Lower lobe of right lung (tissue), 2 donors: ENCODE results near the gene SPEM2. TPM values are rescaled to one million over a fixed set of nuclear protein-coding genes. Genes with fewer than 3 reads are reported as not detected.

Experiments
- ATAC-seq, 2 donors: fragments of 200-7000 bp; cut with Tn5 transposase; one replicate each; pipeline ENCODE4 v1.9.1; 2020 to 2022; ENCODE audit warnings: mild to moderate bottlenecking in 2 of 2, moderate library complexity in 2 of 2
- DNase-seq: peaks from one replicate; pipeline ENCODE4 v3.0.0-alpha.2; 2020
- H3K27ac ChIP-seq: fragments of 200-600 bp; one replicate; pipeline ENCODE4 v1.8.0; 2022
- H3K27me3 ChIP-seq: fragments of 200-600 bp; one replicate; pipeline ENCODE4 v1.8.0; 2022; ENCODE audit warnings: low read depth
- H3K36me3 ChIP-seq: fragments of 200-600 bp; one replicate; pipeline ENCODE4 v1.8.0; 2022; ENCODE audit warnings: mild to moderate bottlenecking
- H3K4me1 ChIP-seq: fragments of 200-600 bp; one replicate; pipeline ENCODE4 v1.8.0; 2022
- H3K4me3 ChIP-seq: fragments of 200-600 bp; one replicate; pipeline ENCODE4 v1.8.0; 2022; ENCODE audit warnings: mild to moderate bottlenecking
- H3K9me3 ChIP-seq: fragments of 200-600 bp; one replicate; pipeline ENCODE4 v1.8.0; 2022
- CTCF ChIP-seq: fragments of 200-600 bp; IDR thresholded peaks from one replicate; pipeline ENCODE4 v1.8.0; 2022; ENCODE audit warnings: antibody characterized with exemption, mild to moderate bottlenecking
- intact Hi-C: fragments of 100-400 bp; cut with DNase I; formaldehyde crosslinking; loops from one replicate; pipeline ENCODE4 v1.11.0; 2022
- total RNA-seq: library from RNA; stranded (reverse); fragmentation: NEBNext Ultra II Directional; extraction: Animal tissue kit (Norgen Biotek cat#: 25700); gene quantifications from one replicate; pipeline ENCODE4 v1.2.1, GENCODE V29; 2021
- donor health status: DM: no; HTN: yes; CAD: no; lungs with severe emphysema.

Gene SPEM2
- total RNA-seq, 1 donor from 2014 or later: not detected

- H3K27ac ChIP-seq: no peak overlapping the region
- peaks cover 19% of the 10 kb centered on the region for H3K4me1 ChIP-seq
- intact Hi-C loops: no loop called here
- no peaks in the 10 kb centered on the region for H3K9me3 ChIP-seq
- H3K27me3 ChIP-seq: no peaks in the 10 kb centered on the region
- ATAC-seq (no peak), DNase-seq (no peak)
- no peak for TF ChIP-seq CTCF
- no peaks in the 10 kb centered on the region for H3K36me3 ChIP-seq
- H3K4me3 ChIP-seq: no peak overlapping the region
Observed at GRCh38 chr17:7432296-7432695, 6.9 kb downstream of the SPEM2 start.

- peaks cover 28% of the 10 kb centered on the region for H3K27me3 ChIP-seq
- TF ChIP-seq CTCF: no peak
- peaks cover 56% of the 10 kb centered on the region for H3K4me1 ChIP-seq
- intact Hi-C loops: no loop called here
- ATAC-seq (peak; percentile 31 to 46), DNase-seq (peak; percentile 81)
- no peaks in the 10 kb centered on the region for H3K9me3 ChIP-seq
- peak overlapping the region; percentile 76 for H3K4me3 ChIP-seq
- peak overlapping the region; percentile 81 for H3K27ac ChIP-seq
- no peaks in the 10 kb centered on the region for H3K36me3 ChIP-seq
Observed at GRCh38 chr17:7435676-7436555, 10.5 kb downstream of the SPEM2 start.

DNA sequence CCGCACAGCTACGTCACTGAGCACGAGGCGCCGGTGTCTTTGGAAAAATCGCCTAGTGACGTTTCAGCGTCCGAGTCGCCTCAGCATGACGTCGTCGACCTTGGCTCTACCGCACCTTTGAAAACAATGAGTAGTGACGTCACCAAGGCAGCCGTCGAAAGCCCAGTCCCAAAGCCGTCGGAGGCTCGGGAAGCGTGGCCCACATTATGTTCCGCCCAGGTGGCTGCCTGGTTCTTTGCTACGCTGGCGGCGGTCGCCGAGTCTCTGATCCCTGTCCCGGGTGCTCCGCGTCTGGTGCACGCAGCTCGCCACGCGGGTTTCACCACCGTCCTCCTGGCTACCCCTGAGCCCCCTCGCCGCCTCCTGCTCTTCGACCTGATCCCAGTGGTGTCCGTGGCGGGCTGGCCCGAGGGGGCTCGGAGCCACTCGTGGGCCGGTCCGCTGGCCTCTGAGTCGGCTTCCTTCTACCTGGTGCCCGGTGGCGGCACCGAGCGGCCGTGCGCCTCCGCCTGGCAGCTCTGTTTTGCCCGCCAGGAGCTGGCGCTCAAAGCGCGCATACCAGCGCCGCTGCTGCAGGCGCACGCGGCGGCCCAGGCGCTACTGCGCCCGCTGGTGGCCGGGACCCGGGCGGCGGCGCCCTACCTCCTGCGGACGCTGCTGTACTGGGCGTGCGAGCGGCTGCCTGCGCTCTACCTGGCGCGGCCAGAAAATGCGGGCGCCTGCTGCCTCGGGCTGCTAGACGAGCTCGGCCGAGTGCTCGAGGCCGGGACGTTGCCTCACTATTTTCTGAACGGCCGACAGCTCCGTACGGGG is 11.3 kb downstream of the SPEM2 start:
- no peaks in the 10 kb centered on the region for H3K9me3 ChIP-seq
- intact Hi-C loops: no loop called here
- peak overlapping the region; percentile 76 for H3K4me3 ChIP-seq
- DNase-seq: peak; percentile 90
- no peaks in the 10 kb centered on the region for H3K36me3 ChIP-seq
- peak overlapping the region; percentile 81 for H3K27ac ChIP-seq
- peaks cover 56% of the 10 kb centered on the region for H3K4me1 ChIP-seq
- peak; percentile 87 for TF ChIP-seq CTCF
- ATAC-seq: peak; percentile 87 to 90
- peaks cover 34% of the 10 kb centered on the region for H3K27me3 ChIP-seq

- Histone ChIP-seq H3K27ac (no peak overlapping the region), H3K9me3 (no peaks in the 10 kb centered on the region), H3K4me3 (peak overlapping the region; percentile 76), H3K27me3 (peaks cover 34% of the 10 kb centered on the region), H3K36me3 (no peaks in the 10 kb centered on the region), H3K4me1 (peaks cover 56% of the 10 kb centered on the region)
- DNase-seq (no peak), ATAC-seq (no peak)
- intact Hi-C loops: no loop called here
- TF ChIP-seq CTCF: no peak
Observed at GRCh38 chr17:7437369-7437863, 12.0 kb downstream of the SPEM2 start.

DNA sequence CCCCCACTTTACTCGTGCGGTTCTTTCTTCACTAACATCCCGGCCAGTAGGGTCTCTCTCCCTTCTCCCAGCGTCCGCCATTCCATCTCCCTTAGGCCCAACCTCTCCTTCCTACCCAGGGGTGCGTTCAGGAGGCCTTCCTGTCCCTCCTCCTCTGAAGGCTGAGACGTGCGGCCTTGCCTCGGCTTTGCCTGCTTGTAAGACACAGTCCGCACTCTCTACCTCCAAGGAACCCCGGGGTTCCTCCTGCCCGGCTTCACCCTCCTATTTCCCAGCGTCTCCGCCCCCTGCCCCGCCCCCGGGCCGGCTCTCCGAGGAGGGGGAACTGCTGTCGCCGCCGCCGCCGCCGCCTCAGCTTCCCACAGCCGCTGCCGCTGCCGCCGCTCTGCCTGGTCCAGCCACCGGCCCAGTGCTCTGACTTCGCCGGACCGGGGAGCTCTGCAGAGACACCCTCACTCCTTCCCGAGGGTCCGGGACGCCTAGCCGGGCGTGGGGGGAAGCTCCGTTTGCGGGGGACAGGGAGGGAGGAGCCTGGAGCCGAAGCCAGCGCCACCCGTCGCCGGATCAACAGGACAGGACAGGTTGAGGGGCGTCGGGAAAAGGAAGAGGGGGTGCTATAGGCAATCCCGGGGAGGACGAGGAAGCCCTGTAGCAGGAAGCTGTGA is 12.7 kb downstream of the SPEM2 start:
- peak; percentile 2 to 3 for ATAC-seq
- Histone ChIP-seq H3K4me1 (peaks cover 56% of the 10 kb centered on the region), H3K9me3 (no peaks in the 10 kb centered on the region), H3K4me3 (peak overlapping the region; percentile 76), H3K27ac (no peak overlapping the region), H3K27me3 (peaks cover 34% of the 10 kb centered on the region), H3K36me3 (no peaks in the 10 kb centered on the region)
- peak; percentile 86 for DNase-seq
- intact Hi-C loops: no loop called here
- TF ChIP-seq CTCF: no peak
